ENCODE data around the gene ARHGEF12.

ARHGEF12 gene

GRCh38 chr11:120521176-120521575 is 185.0 kb downstream of the ARHGEF12 start:
- DNase-seq = no peak

- DNase-seq = no peak
Measured at GRCh38 chr11:120522021-120522420, 185.8 kb downstream of the ARHGEF12 start.

GRCh38 chr11:120522736-120523135 is 186.5 kb downstream of the ARHGEF12 start:
- no peak for DNase-seq

GRCh38 chr11:120523196-120523595 is 187.0 kb downstream of the ARHGEF12 start:
- DNase-seq = no peak

- no peak for DNase-seq
Measured at GRCh38 chr11:120524536-120525085, 188.4 kb downstream of the ARHGEF12 start.

GRCh38 chr11:120525261-120526171 is 189.3 kb downstream of the ARHGEF12 start:
- no peak for DNase-seq

GRCh38 chr11:120526241-120526640 is 190.0 kb downstream of the ARHGEF12 start:
- no peak for DNase-seq

- DNase-seq = no peak
Measured at GRCh38 chr11:120527111-120527761, 191.0 kb downstream of the ARHGEF12 start.

GRCh38 chr11:120528749-120529148 is 192.5 kb downstream of the ARHGEF12 start:
- DNase-seq = no peak

- no peak for DNase-seq
Measured at GRCh38 chr11:120529214-120529613, 193.0 kb downstream of the ARHGEF12 start.

GRCh38 chr11:120529911-120530310 is 193.7 kb downstream of the ARHGEF12 start:
- DNase-seq = no peak

GRCh38 chr11:120532082-120532831 is 196.0 kb downstream of the ARHGEF12 start:
- DNase-seq = no peak

GRCh38 chr11:120532832-120533196 is 196.6 kb downstream of the ARHGEF12 start:
- no peak for DNase-seq

- DNase-seq = no peak
Measured at GRCh38 chr11:120536091-120536796, 200.0 kb downstream of the ARHGEF12 start.

- DNase-seq = no peak
Measured at GRCh38 chr11:120536797-120537169, 200.6 kb downstream of the ARHGEF12 start.

GRCh38 chr11:120537996-120538395 is 201.8 kb downstream of the ARHGEF12 start:
- no peak for DNase-seq

- DNase-seq = no peak
Measured at GRCh38 chr11:120538707-120539106, 202.5 kb downstream of the ARHGEF12 start.
